Cardiac muscle cell (in vitro differentiated cells and primary cell): Measurements from ENCODE around the gene AP1G2. TPM values are rescaled to one million over a fixed set of nuclear protein-coding genes. Genes with fewer than 3 reads are reported as not detected.
"Not testable (repeated sequence)": the region's sequence is repeated elsewhere in the genome, so short reads cannot be mapped to it uniquely, and the experiment has no call there.

Experiments
- DNase-seq, 2 donors: peaks; one replicate each; pipeline versions ENCODE4 v3.0.0 to v3.0.0-alpha.2; 2010 to 2017; ENCODE audit warnings: low read depth in 1 of 2, low spot score in 1 of 2
- H3K27ac ChIP-seq: fragments of 200-600 bp; sonication (generic); 2 replicates; pipeline ENCODE4 v1.5.1; 2016
- H3K27me3 ChIP-seq: fragments of 200-600 bp; sonication (generic); 2 replicates; pipeline ENCODE4 v1.6.0; 2016; ENCODE audit warnings: control low read depth
- H3K36me3 ChIP-seq: fragments of 200-600 bp; sonication (generic); 2 replicates; pipeline ENCODE4 v1.5.1; 2016; ENCODE audit warnings: control low read depth
- H3K4me1 ChIP-seq: fragments of 200-600 bp; sonication (generic); 2 replicates; pipeline ENCODE4 v1.8.1; 2017; ENCODE audit warnings: low read depth, mild to moderate bottlenecking, mixed run types
- H3K4me3 ChIP-seq: fragments of 200-600 bp; sonication (generic); 2 replicates; pipeline ENCODE4 v1.5.1; 2016; ENCODE audit warnings: mild to moderate bottlenecking
- H3K9me3 ChIP-seq: fragments of 200-600 bp; sonication (generic); 2 replicates; pipeline ENCODE4 v1.5.1; 2017; ENCODE audit warnings: low read depth, mild to moderate bottlenecking, control low read depth
- CTCF ChIP-seq: IDR thresholded peaks from 2 replicates; pipeline ENCODE4 v1.5.1; 2012; ENCODE audit warnings: low read depth, mild to moderate bottlenecking, low read length
- polyA plus RNA-seq: library from polyadenylated mRNA; unstranded; fragments of >200 nt; fragmentation: Nextera tagmentation; extraction: Ambion mirVana; gene quantifications from 2 replicates; pipeline ENCODE4 v1.2.1, GENCODE V29; 2016
- total RNA-seq: library from RNA; depleted of rRNA; stranded (reverse); fragments of >200 nt; gene quantifications from 2 replicates; pipeline ENCODE4 v1.2.3, GENCODE V29; 2016

AP1G2 gene
- total and polyA plus RNA-seq, 2 experiments from 2014 or later = 123 to 141 TPM

- H3K27me3 ChIP-seq = no peaks in the 10 kb centered on the region
- no peaks in the 10 kb centered on the region for H3K36me3 ChIP-seq
- no peak overlapping the region for H3K4me3 ChIP-seq
- no peak for DNase-seq
- no peak for TF ChIP-seq CTCF
- no peak overlapping the region for H3K27ac ChIP-seq
- H3K4me1 ChIP-seq = no peaks in the 10 kb centered on the region
- no peaks in the 10 kb centered on the region for H3K9me3 ChIP-seq
These were observed 34.8 kb upstream of the AP1G2 start for GRCh38 chr14:23602181-23603095.

GRCh38 chr14:23601845-23602180 lies 34.2 kb upstream of the AP1G2 start:
- no peak for TF ChIP-seq CTCF
- Histone ChIP-seq H3K36me3 (no peaks in the 10 kb centered on the region), H3K27me3 (no peaks in the 10 kb centered on the region), H3K4me1 (no peaks in the 10 kb centered on the region), H3K27ac (no peak overlapping the region), H3K4me3 (no peak overlapping the region), H3K9me3 (no peaks in the 10 kb centered on the region)
- no peak for DNase-seq

GRCh38 chr14:23601424-23601823 lies 33.8 kb upstream of the AP1G2 start:
- TF ChIP-seq CTCF = no peak
- H3K9me3 ChIP-seq = no peaks in the 10 kb centered on the region
- no peaks in the 10 kb centered on the region for H3K27me3 ChIP-seq
- H3K36me3 ChIP-seq = no peaks in the 10 kb centered on the region
- no peak for DNase-seq
- H3K4me3 ChIP-seq = no peak overlapping the region
- no peak overlapping the region for H3K27ac ChIP-seq
- H3K4me1 ChIP-seq = no peaks in the 10 kb centered on the region

- no peaks in the 10 kb centered on the region for H3K4me1 ChIP-seq
- no peak overlapping the region for H3K4me3 ChIP-seq
- no peaks in the 10 kb centered on the region for H3K27me3 ChIP-seq
- H3K36me3 ChIP-seq = no peaks in the 10 kb centered on the region
- H3K27ac ChIP-seq = no peak overlapping the region
- no peaks in the 10 kb centered on the region for H3K9me3 ChIP-seq
- no peak for TF ChIP-seq CTCF
- DNase-seq = no peak
These were observed 33.2 kb upstream of the AP1G2 start for GRCh38 chr14:23600806-23601205.

GRCh38 chr14:23600322-23600707 lies 32.7 kb upstream of the AP1G2 start:
- DNase-seq = no peak
- H3K27ac ChIP-seq = no peak overlapping the region
- H3K36me3 ChIP-seq = no peaks in the 10 kb centered on the region
- H3K4me3 ChIP-seq = no peak overlapping the region
- H3K4me1 ChIP-seq = no peaks in the 10 kb centered on the region
- no peaks in the 10 kb centered on the region for H3K27me3 ChIP-seq
- TF ChIP-seq CTCF = no peak
- H3K9me3 ChIP-seq = no peaks in the 10 kb centered on the region

- not testable (repeated sequence) for H3K4me1 ChIP-seq, H3K27me3 ChIP-seq, H3K4me3 ChIP-seq, H3K27ac ChIP-seq, DNase-seq, H3K36me3 ChIP-seq, H3K9me3 ChIP-seq
These were observed 26.6 kb upstream of the AP1G2 start for GRCh38 chr14:23594191-23594590.
